ENCODE measurements around the gene RNF13.

The RNF13 gene

DNA sequence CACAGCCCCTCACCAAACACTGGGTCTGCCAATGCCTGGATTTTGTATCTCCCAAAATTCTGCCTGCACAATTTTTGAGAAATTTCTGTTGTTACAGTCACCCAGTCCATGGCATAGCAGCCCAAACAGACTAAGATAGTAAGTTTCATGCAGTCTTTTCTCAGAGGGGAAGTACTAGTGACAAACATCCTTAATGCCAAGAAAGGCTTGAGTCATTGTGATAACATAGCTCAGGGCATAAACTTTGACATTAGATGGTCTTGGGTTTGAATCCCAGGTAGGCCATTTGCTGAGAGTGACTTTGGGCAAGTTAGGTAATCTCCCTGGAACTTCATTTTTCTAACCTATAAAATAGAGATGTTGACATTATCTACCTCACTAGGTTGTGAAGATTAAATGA, 193.8 kb downstream of the RNF13 start:
- no peak for DNase-seq

Data from CD4-positive, alpha-beta T cell treated with Interleukin-17A for 4 hours (primary cell).